ENCODE data around the gene GPR39.

- TF ChIP-seq CTCF (IDR thresholded peaks at IDR 0.05 in 8 of 11, conservative IDR thresholded peaks at IDR 0.05 in 3 of 11) (no peak), POLR2A (IDR thresholded peaks at IDR 0.05) (no peak)
Measured at GRCh38 chr2:132589966-132590365, 173.4 kb downstream of the GPR39 start.

Data from spleen (tissue), 7 donors.